ENCODE results near the gene FURIN.

The FURIN gene

DNA sequence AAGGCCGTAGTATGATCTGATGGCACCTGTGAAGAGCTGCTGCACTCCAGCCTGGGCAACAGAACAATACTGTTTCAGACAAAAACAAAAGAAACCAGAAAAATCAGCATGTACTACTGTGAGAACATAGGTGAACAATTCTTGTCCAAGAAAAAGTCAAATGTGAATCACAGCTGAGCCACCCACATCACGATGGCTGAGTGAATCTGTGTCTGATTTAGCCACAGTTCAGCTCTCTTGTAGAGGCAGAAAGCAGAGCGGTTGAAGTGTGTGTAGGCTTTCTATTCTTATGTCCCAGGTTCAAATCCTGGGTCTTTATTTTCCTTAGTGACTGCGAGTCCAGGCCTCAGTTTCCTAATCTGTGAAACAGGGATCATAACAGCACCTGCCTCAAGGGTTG lies 4.4 kb upstream of the FURIN start:
- in situ Hi-C loops (cut with MboI; ENCODE audit: low pct_unique_long_range_greater_than_20kb, low sequenced_read_pairs, unreplicated experiment), result no loop called here
- no peak for TF ChIP-seq CTCF (IDR thresholded peaks at IDR 0.05; ENCODE audit: extremely low read depth, insufficient read depth, missing control alignments)

GRCh38 chr15:90864507-90864906 lies 3.9 kb upstream of the FURIN start:
- in situ Hi-C loops (cut with MboI; ENCODE audit: low pct_unique_long_range_greater_than_20kb, low sequenced_read_pairs, unreplicated experiment), result no loop called here
- TF ChIP-seq CTCF (IDR thresholded peaks at IDR 0.05; ENCODE audit: extremely low read depth, insufficient read depth, missing control alignments), result no peak
- no peak for DNase-seq (ENCODE audit: low spot score)

More for the DNA sequence above, 4.4 kb upstream of the FURIN start:
- no peak for DNase-seq (ENCODE audit: low spot score)

DNA sequence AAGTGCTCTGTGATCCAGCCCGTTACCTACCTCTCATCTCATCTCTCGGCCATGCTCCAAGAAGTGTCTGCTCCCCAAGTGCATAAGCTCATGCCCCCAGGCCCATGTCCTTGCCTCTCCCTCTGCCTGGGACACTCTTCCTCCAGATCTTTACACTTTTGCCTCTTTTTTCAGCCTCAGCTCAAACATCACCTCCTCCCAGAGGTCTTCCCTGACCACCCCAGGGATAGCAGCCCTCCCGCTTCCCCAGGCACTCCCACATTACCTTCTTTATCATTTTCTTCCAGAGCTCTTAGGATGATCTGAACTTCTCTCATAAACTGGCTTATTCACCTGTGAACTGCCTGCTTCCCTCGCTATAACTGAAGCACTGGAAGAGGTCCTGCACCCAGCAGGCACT lies 2.7 kb upstream of the FURIN start:
- in situ Hi-C loops (cut with MboI; ENCODE audit: low pct_unique_long_range_greater_than_20kb, low sequenced_read_pairs, unreplicated experiment), result no loop called here
- DNase-seq (ENCODE audit: low spot score), result no peak
- no peak for TF ChIP-seq CTCF (IDR thresholded peaks at IDR 0.05; ENCODE audit: extremely low read depth, insufficient read depth, missing control alignments)

DNA sequence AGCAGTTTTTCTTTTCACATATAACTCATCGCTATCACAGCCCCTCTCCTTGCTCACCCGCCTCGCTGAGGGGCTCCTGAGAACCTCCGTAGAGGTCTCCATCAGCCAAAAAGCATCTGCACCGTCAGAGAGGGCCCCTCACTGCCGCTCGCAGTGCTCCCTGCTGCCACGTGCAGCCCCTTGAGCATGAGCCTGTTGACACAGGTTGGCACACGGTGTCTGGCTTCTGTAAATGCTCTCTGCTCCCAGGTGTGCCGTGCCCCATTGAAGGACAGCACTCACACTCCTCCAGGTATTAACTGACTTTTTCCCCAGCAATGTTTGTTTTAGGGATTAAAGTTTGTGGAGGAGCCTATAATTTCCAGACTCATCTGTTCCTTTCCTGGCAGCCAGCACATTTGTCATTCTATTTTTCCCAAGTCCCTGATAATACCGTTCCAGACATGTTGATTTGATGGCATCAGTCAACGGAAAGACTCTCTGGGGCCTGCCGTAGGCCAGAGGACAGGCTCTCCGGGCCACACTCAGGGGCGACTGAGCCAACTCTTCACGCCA lies 2.1 kb upstream of the FURIN start:
- in situ Hi-C loops (cut with MboI; ENCODE audit: low pct_unique_long_range_greater_than_20kb, low sequenced_read_pairs, unreplicated experiment), result no loop called here
- no peak for DNase-seq (ENCODE audit: low spot score)
- no peak for TF ChIP-seq CTCF (IDR thresholded peaks at IDR 0.05; ENCODE audit: extremely low read depth, insufficient read depth, missing control alignments)

GRCh38 chr15:90866800-90867199 lies 1.6 kb upstream of the FURIN start:
- DNase-seq (ENCODE audit: low spot score), result no peak
- no peak for TF ChIP-seq CTCF (IDR thresholded peaks at IDR 0.05; ENCODE audit: extremely low read depth, insufficient read depth, missing control alignments)
- in situ Hi-C loops (cut with MboI; ENCODE audit: low pct_unique_long_range_greater_than_20kb, low sequenced_read_pairs, unreplicated experiment), result no loop called here

DNA sequence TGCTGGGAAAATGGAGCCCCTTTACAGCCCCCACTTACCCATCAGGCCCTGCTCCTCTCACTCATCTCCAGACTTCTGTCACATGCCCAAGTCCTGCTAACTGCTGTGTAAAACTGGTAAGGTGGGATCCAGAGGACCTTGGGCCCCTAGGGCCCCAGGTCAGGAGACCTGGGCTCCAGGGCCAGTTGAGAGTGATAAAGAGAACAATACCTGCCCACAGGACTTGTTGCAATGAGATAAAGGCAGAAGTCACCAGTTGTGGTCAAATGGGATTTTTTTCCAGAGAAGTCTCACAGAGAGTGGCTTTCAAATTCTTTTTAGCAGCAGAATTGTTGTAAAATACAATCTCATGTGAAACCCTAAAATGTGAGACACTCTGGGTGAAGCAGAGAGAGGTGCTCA lies 753 bp downstream of the FURIN start:
- DNase-seq (ENCODE audit: low spot score), result no peak
- in situ Hi-C loops (cut with MboI; ENCODE audit: low pct_unique_long_range_greater_than_20kb, low sequenced_read_pairs, unreplicated experiment), result no loop called here
- no peak for TF ChIP-seq CTCF (IDR thresholded peaks at IDR 0.05; ENCODE audit: extremely low read depth, insufficient read depth, missing control alignments)
